GM23338 (cell line): ENCODE results near the gene METAP1D. TPM values are rescaled to one million over a fixed set of nuclear protein-coding genes. Genes with fewer than 3 reads are reported as not detected.

Experiments
- ATAC-seq: fragments of 200-7000 bp; cut with Tn5 transposase; 3 replicates; pipeline ENCODE4 v1.9.1; 2020
- DNase-seq: peaks from one replicate; pipeline ENCODE4 v3.0.0-alpha.2; 2015; ENCODE audit warnings: low spot score
- H2AFZ ChIP-seq: fragments of 200-600 bp; sonication (generic); 2 replicates; pipeline ENCODE4 v1.8.0; 2016; ENCODE audit warnings: antibody characterized with exemption, mild to moderate bottlenecking, moderate library complexity
- H3F3A ChIP-seq: fragments of 200-600 bp; sonication (generic); replicated peaks from 2 replicates; pipeline ENCODE4 v1.8.0; 2017; ENCODE audit warnings: antibody characterized with exemption, mixed run types, low read depth
- H3K27ac ChIP-seq: fragments of 200-600 bp; sonication (generic); 2 replicates; pipeline ENCODE4 v1.6.1; 2016; ENCODE audit warnings: low read depth
- H3K27me3 ChIP-seq: fragments of 200-600 bp; sonication (generic); 2 replicates; pipeline ENCODE4 v1.8.0; 2016; ENCODE audit warnings: mild to moderate bottlenecking, mixed run types, moderate library complexity; ENCODE audit not compliant: insufficient read depth
- H3K36me3 ChIP-seq: fragments of 200-600 bp; sonication (generic); 2 replicates; pipeline ENCODE4 v1.8.0; 2016; ENCODE audit warnings: mild to moderate bottlenecking; ENCODE audit not compliant: insufficient read depth
- H3K4me1 ChIP-seq: fragments of 200-600 bp; sonication (generic); 2 replicates; pipeline ENCODE4 v1.8.0; 2016; ENCODE audit warnings: mild to moderate bottlenecking, moderate library complexity; ENCODE audit not compliant: insufficient read depth
- H3K4me2 ChIP-seq: fragments of 200-600 bp; sonication (generic); 2 replicates; pipeline ENCODE4 v1.7.1; 2017; ENCODE audit warnings: mixed run types
- H3K4me3 ChIP-seq: fragments of 200-600 bp; sonication (generic); 2 replicates; pipeline ENCODE4 v1.6.1; 2016; ENCODE audit warnings: mixed run types
- H3K79me2 ChIP-seq: fragments of 200-600 bp; sonication (generic); replicated peaks from 2 replicates; pipeline ENCODE4 v1.8.0; 2017; ENCODE audit warnings: mild to moderate bottlenecking; ENCODE audit not compliant: insufficient read depth
- H3K9me2 ChIP-seq: fragments of 200-600 bp; sonication (generic); 2 replicates; pipeline ENCODE4 v1.8.0; 2017; ENCODE audit not compliant: insufficient read depth
- H4K20me1 ChIP-seq: fragments of 200-600 bp; sonication (generic); replicated peaks from 2 replicates; pipeline ENCODE4 v1.8.0; 2017; ENCODE audit warnings: mild to moderate bottlenecking; ENCODE audit not compliant: insufficient read depth
- H3K27ac Mint-ChIP-seq: 2 replicates; pipeline ENCODE4 v1.8.0; 2020; ENCODE audit warnings: inconsistent platforms, mild to moderate bottlenecking, moderate library complexity, mixed read lengths
- H3K27me3 Mint-ChIP-seq: 3 replicates; pipeline ENCODE4 v1.8.0; 2022; ENCODE audit warnings: low read depth, mild to moderate bottlenecking, moderate library complexity, mixed read lengths, inconsistent platforms; ENCODE audit not compliant: insufficient read depth, poor library complexity
- H3K36me3 Mint-ChIP-seq: 3 replicates; pipeline ENCODE4 v1.8.0; 2021; ENCODE audit warnings: low read depth, mild to moderate bottlenecking, inconsistent platforms, moderate library complexity, mixed read lengths
- H3K4me1 Mint-ChIP-seq: 3 replicates; pipeline ENCODE4 v1.8.0; 2020; ENCODE audit warnings: mild to moderate bottlenecking, inconsistent platforms, mixed read lengths
- H3K4me3 Mint-ChIP-seq: 3 replicates; pipeline ENCODE4 v1.8.0; 2021; ENCODE audit warnings: moderate library complexity, mild to moderate bottlenecking, inconsistent platforms, mixed read lengths
- H3K9me3 Mint-ChIP-seq: 3 replicates; pipeline ENCODE4 v1.8.0; 2020; ENCODE audit warnings: moderate library complexity, mild to moderate bottlenecking, inconsistent platforms, mixed read lengths
- CREB1 ChIP-seq: fragments of 250-450 bp; sonication (Bioruptor Pico); IDR thresholded peaks from 2 replicates; pipeline ENCODE4 v1.5.0; 2020; ENCODE audit warnings: low read depth, mild to moderate bottlenecking, moderate library complexity
- CTCF ChIP-seq, 2 experiments: fragments of 200-600 bp in 1 of 2; sonication (generic) in 1 of 2; conservative IDR thresholded peaks; 2 replicates each; pipeline versions ENCODE4 v1.5.1 to v1.6.1; 2016 to 2017; ENCODE audit warnings: antibody characterized with exemption in 2 of 2, low read depth in 2 of 2, mild to moderate bottlenecking in 2 of 2, moderate library complexity in 1 of 2
- EZH2 ChIP-seq: fragments of 200-600 bp; sonication (generic); IDR thresholded peaks from one replicate; pipeline ENCODE4 v1.8.0; 2017; ENCODE audit warnings: antibody characterized with exemption, mild to moderate bottlenecking, low read depth; ENCODE audit not compliant: unreplicated experiment
- POLR2AphosphoS5 ChIP-seq: IDR thresholded peaks from 2 replicates; pipeline ENCODE4 v1.6.1; 2016; ENCODE audit warnings: antibody characterized with exemption, low read depth
- REST ChIP-seq: IDR thresholded peaks from one replicate; pipeline ENCODE4 v1.6.1; 2018; ENCODE audit warnings: antibody characterized with exemption; ENCODE audit not compliant: unreplicated experiment
- ZNF114 ChIP-seq: fragments of 250-450 bp; sonication (Bioruptor Pico); IDR thresholded peaks from 2 replicates; pipeline ENCODE4 v1.5.0; 2020; ENCODE audit warnings: mild to moderate bottlenecking, moderate library complexity
- polyA plus RNA-seq: library from polyadenylated mRNA; unstranded; fragments of >200 nt; fragmentation: Nextera tagmentation; extraction: Ambion mirVana; gene quantifications from 2 replicates; pipeline ENCODE4 v1.2.1, GENCODE V29; 2016
- total RNA-seq: library from RNA; depleted of rRNA; stranded (reverse); fragments of >200 nt; shearing (Covaris generic); gene quantifications from 2 replicates; pipeline ENCODE4 v1.2.3, GENCODE V29; 2014
- TF ChIP-seq, protein P1 (sequence below): fragments of 250-450 bp; sonication (Bioruptor Pico); IDR thresholded peaks from 2 replicates; pipeline ENCODE4 v1.5.0; 2020; ENCODE audit warnings: mild to moderate bottlenecking, moderate library complexity

The METAP1D gene
- total and polyA plus RNA-seq, 2 experiments from 2014 or later, result 12.8 to 15.5 TPM

DNA sequence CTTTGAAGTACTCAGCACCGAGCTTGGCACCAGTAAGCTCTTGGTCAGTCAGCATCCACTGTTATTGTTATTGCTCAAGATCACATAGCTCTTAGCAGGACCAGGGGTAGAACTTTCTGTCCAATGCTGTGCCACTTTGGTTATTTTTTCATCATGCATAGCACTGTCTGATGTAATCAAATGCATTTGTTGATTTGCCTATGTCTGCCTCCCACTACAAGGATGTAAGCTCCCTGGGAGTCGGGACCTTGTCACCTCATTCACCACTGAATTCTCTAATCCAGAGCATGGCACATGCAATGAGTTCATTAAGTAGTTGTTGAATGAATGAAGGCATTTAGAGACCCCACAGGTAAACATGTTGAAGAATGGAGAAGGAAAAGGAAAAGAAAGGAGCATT is 56.5 kb downstream of the METAP1D start:
- Histone ChIP-seq H3K27ac (no peak overlapping the region), H3K36me3 (no peaks in the 10 kb centered on the region), H3K27me3 (no peaks in the 10 kb centered on the region), H3K9me2 (no peaks in the 10 kb centered on the region), H3K4me3 (no peak overlapping the region), H3F3A (no peaks in the 10 kb centered on the region), H3K4me2 (no peak overlapping the region), H3K4me1 (no peaks in the 10 kb centered on the region), H2AFZ (no peak overlapping the region), H3K79me2 (no peaks in the 10 kb centered on the region), H4K20me1 (no peaks in the 10 kb centered on the region)
- H3K36me3 Mint-ChIP-seq, result no peaks in the 10 kb centered on the region
- H3K27ac Mint-ChIP-seq, result no peak overlapping the region
- H3K27me3 Mint-ChIP-seq, result no peaks in the 10 kb centered on the region
- no peak for DNase-seq
- no peaks in the 10 kb centered on the region for H3K9me3 Mint-ChIP-seq
- no peak overlapping the region for H3K4me3 Mint-ChIP-seq
- no peak for TF ChIP-seq ZNF114 (CRISPR knock-in tag)
- no peak for TF ChIP-seq CTCF (conservative IDR thresholded peaks at IDR 0.05; ENCODE audit: low read depth in 2 of 2)
- TF ChIP-seq CREB1 (CRISPR knock-in tag), result no peak
- TF ChIP-seq, protein P1, sequence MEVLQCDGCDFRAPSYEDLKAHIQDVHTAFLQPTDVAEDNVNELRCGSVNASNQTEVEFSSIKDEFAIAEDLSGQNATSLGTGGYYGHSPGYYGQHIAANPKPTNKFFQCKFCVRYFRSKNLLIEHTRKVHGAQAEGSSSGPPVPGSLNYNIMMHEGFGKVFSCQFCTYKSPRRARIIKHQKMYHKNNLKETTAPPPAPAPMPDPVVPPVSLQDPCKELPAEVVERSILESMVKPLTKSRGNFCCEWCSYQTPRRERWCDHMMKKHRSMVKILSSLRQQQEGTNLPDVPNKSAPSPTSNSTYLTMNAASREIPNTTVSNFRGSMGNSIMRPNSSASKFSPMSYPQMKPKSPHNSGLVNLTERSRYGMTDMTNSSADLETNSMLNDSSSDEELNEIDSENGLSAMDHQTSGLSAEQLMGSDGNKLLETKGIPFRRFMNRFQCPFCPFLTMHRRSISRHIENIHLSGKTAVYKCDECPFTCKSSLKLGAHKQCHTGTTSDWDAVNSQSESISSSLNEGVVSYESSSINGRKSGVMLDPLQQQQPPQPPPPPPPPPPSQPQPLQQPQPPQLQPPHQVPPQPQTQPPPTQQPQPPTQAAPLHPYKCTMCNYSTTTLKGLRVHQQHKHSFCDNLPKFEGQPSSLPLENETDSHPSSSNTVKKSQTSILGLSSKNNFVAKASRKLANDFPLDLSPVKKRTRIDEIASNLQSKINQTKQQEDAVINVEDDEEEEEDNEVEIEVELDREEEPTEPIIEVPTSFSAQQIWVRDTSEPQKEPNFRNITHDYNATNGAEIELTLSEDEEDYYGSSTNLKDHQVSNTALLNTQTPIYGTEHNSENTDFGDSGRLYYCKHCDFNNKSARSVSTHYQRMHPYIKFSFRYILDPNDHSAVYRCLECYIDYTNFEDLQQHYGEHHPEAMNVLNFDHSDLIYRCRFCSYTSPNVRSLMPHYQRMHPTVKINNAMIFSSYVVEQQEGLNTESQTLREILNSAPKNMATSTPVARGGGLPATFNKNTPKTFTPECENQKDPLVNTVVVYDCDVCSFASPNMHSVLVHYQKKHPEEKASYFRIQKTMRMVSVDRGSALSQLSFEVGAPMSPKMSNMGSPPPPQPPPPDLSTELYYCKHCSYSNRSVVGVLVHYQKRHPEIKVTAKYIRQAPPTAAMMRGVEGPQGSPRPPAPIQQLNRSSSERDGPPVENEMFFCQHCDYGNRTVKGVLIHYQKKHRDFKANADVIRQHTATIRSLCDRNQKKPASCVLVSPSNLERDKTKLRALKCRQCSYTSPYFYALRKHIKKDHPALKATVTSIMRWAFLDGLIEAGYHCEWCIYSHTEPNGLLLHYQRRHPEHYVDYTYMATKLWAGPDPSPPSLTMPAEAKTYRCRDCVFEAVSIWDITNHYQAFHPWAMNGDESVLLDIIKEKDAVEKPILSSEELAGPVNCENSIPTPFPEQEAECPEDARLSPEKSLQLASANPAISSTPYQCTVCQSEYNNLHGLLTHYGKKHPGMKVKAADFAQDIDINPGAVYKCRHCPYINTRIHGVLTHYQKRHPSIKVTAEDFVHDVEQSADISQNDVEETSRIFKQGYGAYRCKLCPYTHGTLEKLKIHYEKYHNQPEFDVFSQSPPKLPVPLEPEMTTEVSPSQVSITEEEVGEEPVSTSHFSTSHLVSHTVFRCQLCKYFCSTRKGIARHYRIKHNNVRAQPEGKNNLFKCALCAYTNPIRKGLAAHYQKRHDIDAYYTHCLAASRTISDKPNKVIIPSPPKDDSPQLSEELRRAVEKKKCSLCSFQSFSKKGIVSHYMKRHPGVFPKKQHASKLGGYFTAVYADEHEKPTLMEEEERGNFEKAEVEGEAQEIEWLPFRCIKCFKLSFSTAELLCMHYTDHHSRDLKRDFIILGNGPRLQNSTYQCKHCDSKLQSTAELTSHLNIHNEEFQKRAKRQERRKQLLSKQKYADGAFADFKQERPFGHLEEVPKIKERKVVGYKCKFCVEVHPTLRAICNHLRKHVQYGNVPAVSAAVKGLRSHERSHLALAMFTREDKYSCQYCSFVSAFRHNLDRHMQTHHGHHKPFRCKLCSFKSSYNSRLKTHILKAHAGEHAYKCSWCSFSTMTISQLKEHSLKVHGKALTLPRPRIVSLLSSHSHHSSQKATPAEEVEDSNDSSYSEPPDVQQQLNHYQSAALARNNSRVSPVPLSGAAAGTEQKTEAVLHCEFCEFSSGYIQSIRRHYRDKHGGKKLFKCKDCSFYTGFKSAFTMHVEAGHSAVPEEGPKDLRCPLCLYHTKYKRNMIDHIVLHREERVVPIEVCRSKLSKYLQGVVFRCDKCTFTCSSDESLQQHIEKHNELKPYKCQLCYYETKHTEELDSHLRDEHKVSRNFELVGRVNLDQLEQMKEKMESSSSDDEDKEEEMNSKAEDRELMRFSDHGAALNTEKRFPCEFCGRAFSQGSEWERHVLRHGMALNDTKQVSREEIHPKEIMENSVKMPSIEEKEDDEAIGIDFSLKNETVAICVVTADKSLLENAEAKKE, result no peak
- ATAC-seq, result no peak
- peaks cover 7% of the 10 kb centered on the region; the same call in 2 of the 3 replicates for H3K4me1 Mint-ChIP-seq

GRCh38 chr2:172058660-172059059 is 58.9 kb downstream of the METAP1D start:
- no peaks in the 10 kb centered on the region for H3F3A ChIP-seq
- no peak for ATAC-seq
- H2AFZ ChIP-seq, result no peak overlapping the region
- no peaks in the 10 kb centered on the region for H3K36me3 ChIP-seq
- Mint-ChIP-seq H3K36me3 (no peaks in the 10 kb centered on the region; the same call in 2 of the 3 replicates), H3K27ac (no peak overlapping the region), H3K27me3 (no peaks in the 10 kb centered on the region), H3K9me3 (no peaks in the 10 kb centered on the region), H3K4me1 (no peaks in the 10 kb centered on the region), H3K4me3 (no peak overlapping the region)
- no peak overlapping the region for H3K27ac ChIP-seq
- TF ChIP-seq ZNF114 (CRISPR knock-in tag) (no peak), EZH2 (no peak), CREB1 (CRISPR knock-in tag) (no peak), REST (no peak), POLR2AphosphoS5 (no peak)
- no peaks in the 10 kb centered on the region for H3K27me3 ChIP-seq
- no peaks in the 10 kb centered on the region for H3K9me2 ChIP-seq
- no peaks in the 10 kb centered on the region for H3K4me1 ChIP-seq
- no peak overlapping the region for H3K4me3 ChIP-seq
- no peak for DNase-seq
- H4K20me1 ChIP-seq, result no peaks in the 10 kb centered on the region
- H3K79me2 ChIP-seq, result no peaks in the 10 kb centered on the region
- no peak overlapping the region for H3K4me2 ChIP-seq
